H54 (cell line): ENCODE data around the gene UGGT2.
"Not testable (repeated sequence)": the region's sequence is repeated elsewhere in the genome, so short reads cannot be mapped to it uniquely, and the experiment has no call there.

ENCODE experiments used
- DNase-seq: peaks from one replicate; pipeline ENCODE4 v3.0.0; 2011; ENCODE audit warnings: low spot score, mixed read lengths; ENCODE audit not compliant: insufficient read length
- FAIRE-seq: peaks from 3 replicates; lab custom pipeline; 2011; peaks lifted over from hg19 to GRCh38; lab: Jason Lieb, UNC
- POLR2A ChIP-seq: IDR thresholded peaks from 2 replicates; pipeline ENCODE4 v1.6.1; 2011; ENCODE audit warnings: low read depth, mild to moderate bottlenecking, low read length

The UGGT2 gene

DNA sequence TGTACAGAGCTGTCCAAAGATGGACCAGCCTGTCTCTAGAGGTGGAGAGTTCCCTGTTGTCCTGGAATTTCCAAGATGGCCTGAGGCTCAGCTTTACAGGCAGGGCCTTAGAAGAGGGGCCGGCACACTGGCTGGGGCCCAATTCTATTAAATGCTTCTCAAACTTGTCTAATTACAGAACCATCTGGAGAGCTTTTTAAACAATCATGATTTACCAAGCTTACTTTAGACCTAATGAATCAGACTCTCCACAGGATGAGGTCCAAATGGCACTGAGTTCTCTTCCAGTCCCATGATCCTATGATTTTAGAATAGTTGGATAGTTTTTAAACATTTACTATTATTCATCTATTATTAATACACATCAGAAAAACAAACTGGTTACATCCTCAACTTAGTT lies 252.8 kb downstream of the UGGT2 start:
- TF ChIP-seq POLR2A, result no peak
- DNase-seq (no peak), FAIRE-seq (no peak)

GRCh38 chr13:95797016-95797415 lies 256.2 kb downstream of the UGGT2 start:
- DNase-seq, result no peak
- no peak for TF ChIP-seq POLR2A
- no peak for FAIRE-seq

DNA sequence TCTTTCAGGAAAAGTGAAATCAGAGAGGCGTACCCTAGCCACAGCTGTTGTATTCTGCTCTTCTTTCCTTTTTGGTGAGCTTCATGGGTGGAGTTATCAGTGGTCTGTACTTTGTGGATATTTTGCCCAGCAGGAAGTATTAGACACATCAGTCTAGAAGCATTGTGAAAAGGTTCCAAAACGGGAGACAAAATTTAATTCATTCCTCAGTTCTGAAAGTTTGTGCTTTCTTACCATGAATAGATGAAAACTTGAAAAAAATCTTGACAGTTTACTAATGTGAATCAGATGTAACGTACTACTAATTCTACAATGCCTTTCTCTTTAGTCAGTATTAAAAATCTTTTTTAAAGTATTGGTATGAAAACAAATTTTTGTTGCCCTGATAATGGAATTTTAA lies 259.4 kb downstream of the UGGT2 start:
- no peak for FAIRE-seq
- DNase-seq, result no peak
- no peak for TF ChIP-seq POLR2A

DNA sequence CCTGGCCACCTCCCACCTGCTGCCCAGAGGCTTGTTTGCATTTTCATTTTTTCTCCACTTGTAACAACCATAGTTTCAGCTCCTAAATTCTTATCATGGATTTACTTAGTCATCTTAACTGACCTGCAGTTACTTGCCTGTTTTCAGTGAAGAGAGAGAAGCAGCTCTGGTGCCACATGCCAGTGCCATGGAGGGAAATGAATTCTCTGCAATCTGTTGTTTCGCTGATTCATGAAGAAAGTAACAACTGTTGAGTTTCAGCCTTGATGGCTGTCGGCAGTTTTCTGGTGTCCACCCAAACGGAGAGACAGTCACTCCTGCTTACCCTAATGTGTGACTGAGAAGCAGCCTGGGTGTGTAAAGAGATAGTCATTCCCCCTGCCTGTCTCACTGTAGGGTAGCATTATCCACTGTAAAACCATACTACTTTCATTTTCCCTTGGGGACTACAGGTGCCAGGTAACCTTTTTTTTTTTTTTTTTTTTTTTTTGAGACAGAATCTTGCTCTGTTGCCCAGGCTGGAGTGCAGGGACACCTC lies 260.1 kb downstream of the UGGT2 start:
- no peak for DNase-seq
- no peak for TF ChIP-seq POLR2A
- FAIRE-seq, result peak; percentile 61

- DNase-seq (no peak), FAIRE-seq (peak; percentile 58)
- no peak for TF ChIP-seq POLR2A
Measured at GRCh38 chr13:95791084-95791722, 262.0 kb downstream of the UGGT2 start.

DNA sequence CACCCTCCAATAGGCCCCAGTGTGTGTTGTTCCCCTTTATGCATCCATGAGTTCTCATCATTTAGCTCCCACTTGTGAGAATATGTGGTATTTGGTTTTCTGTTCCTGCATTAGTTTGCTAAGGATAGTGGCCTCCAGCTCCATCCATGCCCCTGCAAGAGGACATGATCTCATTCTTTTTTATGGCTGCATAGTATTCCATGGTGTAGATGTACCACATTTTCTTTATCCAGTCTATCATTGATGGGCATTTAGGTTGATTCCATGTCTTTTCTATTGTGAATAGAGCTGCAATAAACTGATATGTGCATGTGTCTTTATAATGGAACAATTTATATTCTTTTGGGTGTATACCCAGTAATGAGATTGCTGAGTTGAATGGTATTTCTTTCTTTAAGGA lies 263.9 kb downstream of the UGGT2 start:
- FAIRE-seq, result not testable (repeated sequence)

DNA sequence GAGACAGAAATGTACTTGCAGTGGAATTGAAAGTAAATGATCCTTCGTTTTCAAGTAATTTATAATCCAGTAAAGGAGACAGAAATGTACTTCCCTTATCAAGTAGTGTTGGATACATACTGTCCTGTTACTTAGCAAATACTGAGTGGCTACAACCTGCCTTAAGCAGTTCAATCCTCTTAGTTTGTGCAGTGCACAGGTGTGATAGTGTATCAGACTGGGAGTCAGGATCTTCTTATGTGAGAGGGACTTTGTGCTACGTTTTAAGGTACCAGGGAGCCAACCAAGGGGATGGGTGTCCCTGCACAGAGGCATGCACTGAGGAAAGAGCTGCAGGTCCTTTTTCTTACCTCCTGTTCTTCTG lies 265.1 kb downstream of the UGGT2 start:
- FAIRE-seq, result no peak

More for the DNA sequence above, 263.9 kb downstream of the UGGT2 start:
- DNase-seq, result not testable (repeated sequence)

GRCh38 chr13:95787356-95788099 lies 265.7 kb downstream of the UGGT2 start:
- DNase-seq (no peak), FAIRE-seq (no peak)
- no peak for TF ChIP-seq POLR2A

More for the DNA sequence above, 265.1 kb downstream of the UGGT2 start:
- TF ChIP-seq POLR2A, result no peak
- no peak for DNase-seq

- FAIRE-seq (peak; percentile 67), DNase-seq (no peak)
- TF ChIP-seq POLR2A, result no peak
Measured at GRCh38 chr13:95784900-95785290, 268.3 kb downstream of the UGGT2 start.

DNA sequence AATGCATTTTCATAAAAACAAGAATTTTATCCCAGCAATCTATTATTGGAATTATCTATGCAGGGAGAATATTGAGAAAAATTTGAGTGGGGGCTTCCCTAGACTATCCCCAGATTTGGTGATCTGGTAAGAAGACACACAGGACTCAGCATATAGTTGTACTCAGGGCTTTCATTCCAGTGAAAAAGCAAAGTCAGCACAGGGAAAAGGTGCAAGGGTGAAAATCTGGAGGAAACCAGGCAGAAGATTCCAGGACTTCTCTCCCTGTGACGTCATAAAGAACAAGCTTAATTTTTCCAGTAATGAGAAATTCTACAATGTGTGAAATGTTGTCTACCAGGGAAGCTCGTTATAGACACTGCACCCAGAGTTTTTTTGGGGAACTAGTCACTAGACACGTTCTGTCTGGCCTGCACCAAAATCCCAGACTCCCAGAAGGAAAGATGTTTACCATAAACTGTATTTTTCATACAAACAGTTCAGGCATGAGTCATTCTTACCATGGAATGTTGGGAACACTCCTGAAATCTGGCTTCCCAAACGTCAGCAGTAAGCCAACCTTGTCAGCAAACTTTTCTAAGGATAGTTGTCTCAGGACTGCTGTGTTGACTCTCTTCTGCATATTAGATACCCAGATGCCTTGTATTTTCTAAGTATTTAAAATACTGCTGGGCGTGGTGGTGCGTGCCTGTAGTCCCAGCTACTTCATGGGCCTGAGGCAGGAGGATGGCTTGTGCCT lies 268.9 kb downstream of the UGGT2 start:
- TF ChIP-seq POLR2A, result no peak
- DNase-seq (peak; percentile 51), FAIRE-seq (peak; percentile 97)

GRCh38 chr13:95783747-95784146 lies 269.5 kb downstream of the UGGT2 start:
- no peak for DNase-seq
- FAIRE-seq, result no peak
- TF ChIP-seq POLR2A, result no peak

DNA sequence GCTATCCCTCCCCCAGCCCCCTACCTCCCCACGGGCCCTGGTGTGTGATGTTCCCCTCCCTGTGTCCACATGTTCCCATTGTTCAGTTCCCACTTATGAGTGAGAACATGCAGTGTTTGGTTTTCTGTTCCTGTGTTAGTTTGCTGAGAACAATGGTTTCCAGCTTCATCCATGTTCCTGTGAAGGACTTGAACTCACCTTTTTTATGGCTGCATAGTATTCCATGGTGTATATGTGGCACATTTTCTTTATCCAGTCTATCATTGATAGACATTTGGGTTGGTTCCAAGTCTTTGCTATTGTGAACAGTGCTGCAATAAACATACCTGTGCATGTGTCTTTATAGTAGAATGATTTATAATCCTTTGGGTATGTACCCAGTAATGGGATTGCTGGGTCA lies 271.3 kb downstream of the UGGT2 start:
- not testable (repeated sequence) for DNase-seq, FAIRE-seq

- DNase-seq (no peak), FAIRE-seq (no peak)
- no peak for TF ChIP-seq POLR2A
Measured at GRCh38 chr13:95781016-95781415, 272.2 kb downstream of the UGGT2 start.

GRCh38 chr13:95779522-95779921 lies 273.7 kb downstream of the UGGT2 start:
- peak; percentile 41 for FAIRE-seq
- TF ChIP-seq POLR2A, result no peak
- no peak for DNase-seq
